Measurements from ENCODE around the gene MED13L.
"Not testable (repeated sequence)": the region's sequence is repeated elsewhere in the genome, so short reads cannot be mapped to it uniquely, and the experiment has no call there.

MED13L gene

DNA sequence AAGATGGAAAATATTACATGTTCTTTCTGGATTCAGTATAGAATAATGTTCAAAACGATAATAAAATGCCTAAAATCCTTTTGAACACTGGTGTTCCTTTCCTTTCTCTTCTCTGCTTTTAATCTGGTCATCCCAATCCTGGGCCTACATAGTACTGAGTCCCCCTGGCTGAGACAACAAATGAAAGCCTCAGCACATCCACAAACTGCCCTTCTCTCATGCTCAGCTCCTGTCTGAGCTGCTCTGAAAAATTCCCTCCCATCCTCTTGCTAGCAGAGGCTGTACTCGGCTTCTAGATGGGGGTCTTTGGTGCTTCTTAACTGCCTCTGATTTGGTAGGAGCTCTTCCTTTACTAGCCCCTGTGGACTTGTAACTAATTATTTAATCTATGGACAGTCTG, 232.3 kb downstream of the MED13L start:
- no peak for DNase-seq

DNA sequence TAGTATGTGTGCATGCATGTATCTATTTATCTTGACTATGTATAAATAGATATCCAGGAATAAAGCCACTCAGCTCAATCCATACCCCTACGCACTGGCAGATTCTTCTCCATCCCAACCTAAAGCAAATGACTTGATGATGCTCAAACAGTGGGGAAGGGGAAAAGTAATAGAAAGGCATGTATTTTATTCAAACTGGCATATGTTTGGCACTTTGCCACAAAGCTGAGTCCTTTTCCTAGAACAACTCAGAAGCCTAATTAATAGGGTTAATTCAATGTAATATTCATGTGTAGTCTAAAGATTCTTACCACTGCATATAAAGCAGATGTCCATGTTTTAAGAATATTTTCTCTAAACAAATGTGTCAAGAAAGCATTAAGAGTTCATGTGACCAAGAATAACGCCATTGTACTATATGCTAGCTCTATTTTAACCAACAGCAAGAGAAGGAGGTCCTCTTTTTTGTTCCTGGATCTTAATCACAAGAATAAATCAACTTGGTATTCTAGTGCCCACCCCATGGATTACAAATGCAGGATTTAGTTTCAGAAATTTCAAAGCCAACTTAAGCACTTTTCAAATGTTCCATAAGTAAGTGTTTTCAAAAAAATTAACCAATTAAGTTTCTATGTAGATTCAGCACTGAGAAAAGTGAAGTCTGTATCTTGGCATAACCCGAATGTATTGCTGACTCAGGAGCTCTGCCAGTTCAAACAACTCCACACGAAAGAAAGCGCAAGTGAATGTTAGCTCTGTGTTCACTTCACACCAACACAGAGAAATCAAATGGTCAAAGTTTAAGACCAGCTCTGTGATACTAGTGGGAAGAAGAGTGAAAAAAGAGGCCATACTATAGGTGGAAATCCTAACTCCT, 233.6 kb downstream of the MED13L start:
- DNase-seq: no peak

DNA sequence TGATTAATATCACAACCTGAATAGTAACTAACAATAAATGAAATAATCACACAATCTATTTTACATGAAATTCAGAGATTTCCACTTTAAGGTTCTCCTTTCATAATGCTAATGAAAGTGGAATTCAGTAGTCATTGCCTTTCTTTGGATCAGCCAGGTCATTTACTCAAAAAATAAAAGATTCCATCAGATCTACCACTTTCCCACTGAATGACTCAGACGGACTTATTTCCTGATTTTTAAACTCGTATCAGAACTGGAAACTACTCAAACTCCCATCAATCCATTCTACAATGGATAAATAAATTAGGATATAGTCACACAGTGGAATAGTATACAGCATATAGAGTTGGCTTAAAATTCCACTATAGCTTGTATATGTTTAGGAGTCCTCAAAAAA, 237.1 kb downstream of the MED13L start:
- no peak for DNase-seq

DNA sequence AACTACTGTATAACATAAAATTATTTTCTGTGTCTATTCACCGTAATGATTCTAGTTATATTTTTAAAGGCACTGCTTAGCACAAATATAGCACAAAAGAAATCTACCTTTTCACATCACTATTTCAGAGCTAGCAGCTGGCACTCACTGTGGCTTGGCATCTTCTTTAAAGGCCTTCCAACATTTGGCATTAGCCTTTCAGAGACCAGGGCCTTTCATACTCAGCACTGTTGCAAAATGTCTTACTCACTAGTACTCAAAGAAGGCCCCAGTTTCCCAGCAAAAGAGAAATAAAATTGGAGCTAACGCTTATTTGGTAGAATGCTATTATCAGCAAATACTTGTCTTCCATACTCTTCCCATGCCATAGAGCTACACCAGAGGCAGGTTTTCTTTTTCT, 238.4 kb downstream of the MED13L start:
- peak in 2 of 14 donors; percentile 14 to 70 for DNase-seq

DNA sequence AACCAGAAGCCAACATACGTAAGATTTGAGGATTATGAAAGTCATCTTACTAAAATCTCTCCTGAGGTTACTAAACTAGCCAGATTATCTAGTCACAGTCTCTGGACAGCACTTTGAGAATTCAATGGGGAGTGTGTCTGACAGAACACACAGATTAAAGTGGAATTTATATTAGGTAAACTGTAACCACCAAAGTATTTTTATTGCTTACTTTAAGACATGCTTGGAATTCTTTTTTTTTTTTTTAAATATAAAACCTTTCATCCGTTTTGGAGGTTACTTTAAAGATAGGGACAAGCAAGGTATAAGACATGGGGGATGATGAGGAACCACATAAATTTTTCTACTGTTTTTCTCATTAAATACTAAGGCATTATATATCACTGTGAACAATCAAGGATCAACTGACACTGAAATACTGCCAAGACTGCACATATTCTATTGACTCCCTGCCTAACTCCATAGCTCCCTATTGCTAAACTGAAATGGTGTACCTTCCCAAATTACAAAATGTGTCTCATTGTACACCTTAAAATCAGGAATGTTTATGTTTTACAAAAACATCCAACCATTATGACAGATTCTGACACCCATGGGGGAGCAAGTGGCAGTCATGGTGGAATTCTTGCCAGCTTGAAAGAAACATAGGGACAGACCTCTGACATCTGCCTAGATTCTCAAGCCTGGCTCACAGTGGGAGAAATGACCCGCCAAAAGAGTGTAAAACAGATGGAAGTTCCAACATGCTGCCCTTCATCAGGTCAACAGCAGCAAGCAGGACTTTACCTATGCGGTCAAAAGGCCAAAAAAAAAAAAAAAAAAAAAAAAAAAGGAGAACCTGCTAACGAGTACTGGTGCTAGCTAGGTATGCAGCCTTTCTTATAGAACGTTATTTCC, 239.3 kb downstream of the MED13L start:
- no peak for DNase-seq

DNA sequence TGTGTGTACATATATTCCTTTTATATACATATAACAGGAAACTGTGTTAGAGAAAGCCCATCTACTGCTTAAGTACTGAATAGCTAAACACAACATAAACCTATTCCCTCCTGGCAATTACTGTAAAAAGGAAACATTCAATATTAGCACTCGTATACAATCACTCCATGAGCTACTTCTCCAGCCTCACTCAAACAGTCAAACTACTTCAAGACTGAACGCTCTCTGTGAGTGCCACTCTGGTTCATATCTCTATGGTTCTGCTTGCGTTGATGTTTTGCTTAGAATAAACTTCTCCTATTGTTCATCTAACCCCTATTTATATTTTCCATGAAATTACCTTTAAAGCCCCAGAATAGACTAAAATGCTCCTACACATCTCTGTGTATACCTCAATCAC, 243.7 kb downstream of the MED13L start:
- no peak for DNase-seq

DNA sequence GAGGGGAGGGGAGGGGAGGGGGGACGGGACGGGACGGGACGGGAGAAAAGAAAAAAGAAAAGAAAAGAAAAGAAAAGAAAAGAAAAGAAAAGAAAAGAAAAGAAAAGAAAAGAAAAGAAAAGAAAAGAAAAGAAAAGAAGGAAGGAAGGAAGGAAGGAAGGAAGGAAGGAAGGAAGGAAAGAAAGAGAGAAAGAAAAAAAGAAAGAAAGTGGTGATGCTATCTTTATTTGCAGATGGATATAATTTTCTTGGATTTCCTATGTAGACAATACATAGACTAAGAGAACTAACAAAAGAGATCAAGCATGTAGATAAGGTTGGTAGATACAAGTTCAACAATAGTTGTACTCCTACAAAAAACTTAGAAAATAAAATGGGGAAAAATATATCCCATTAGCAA, 245.9 kb downstream of the MED13L start:
- DNase-seq: not testable (repeated sequence)

DNA sequence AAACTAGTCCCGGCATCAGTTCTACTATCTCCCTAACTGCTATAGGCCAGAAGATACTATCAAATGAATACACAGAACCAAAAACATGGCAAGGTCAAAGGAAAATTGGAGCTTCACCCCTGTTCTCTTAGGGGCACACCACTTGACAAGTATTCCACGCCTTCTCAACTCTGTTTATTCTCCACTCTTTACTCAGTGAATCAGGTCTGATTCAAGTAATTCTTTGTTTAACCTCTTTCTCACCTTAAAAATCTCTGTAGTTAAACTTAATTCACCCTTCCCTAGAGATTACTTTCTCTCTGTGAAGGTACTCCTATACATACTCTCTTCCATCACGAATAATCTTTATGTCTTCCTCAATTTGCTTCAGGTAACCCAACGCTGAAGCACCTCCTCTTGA, 248.9 kb downstream of the MED13L start:
- no peak for DNase-seq

DNA sequence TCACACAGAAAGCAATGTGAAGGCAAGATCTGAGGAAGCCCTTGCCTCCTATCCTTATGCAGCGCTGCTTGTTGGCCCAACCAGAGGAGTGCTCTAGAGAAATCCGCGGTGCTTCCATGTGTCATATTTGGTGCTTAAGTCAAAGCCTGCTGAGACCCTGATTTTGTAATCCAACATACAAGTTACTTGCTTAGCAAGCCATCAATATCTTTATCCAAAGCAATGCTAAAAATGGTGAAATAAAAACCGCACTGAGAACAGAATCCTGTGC, 250.0 kb downstream of the MED13L start:
- peak in 1 of 14 donors; percentile 76 for DNase-seq

DNA sequence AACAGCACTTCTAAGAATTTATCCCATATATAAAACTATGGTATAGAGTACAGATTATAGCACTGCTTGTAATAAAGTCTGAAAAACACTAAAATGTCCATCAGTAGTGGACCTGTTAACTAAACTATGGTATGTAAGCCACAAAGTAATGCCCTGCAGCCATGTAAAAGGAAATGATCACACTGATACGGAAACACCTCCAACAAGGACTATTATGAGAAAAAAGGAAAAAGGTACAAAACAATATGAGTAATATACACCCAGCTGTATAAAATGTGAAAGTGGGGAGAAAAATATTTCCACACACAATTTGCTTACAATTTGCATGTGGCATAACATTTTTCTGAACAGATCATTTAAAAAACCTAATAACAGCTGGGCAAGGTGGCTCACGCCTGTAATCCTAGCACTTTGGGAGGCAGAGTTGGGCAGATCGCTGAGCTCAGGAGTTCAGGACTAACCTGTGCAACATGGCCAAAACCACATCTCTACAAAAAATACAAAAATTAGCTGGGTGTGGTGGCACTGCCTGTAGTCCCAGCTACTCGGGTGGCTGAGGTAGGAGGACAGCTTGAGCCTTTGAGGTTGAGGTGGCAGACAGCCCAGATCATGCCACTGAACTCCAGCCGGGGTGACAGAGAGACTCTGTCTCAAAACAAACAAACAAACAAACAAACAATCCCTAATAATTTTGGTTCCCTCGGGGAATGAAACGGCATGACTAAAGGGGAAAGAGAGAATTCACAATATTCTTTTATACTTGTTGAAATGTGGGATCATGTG, 250.5 kb downstream of the MED13L start:
- DNase-seq: peak in 1 of 14 donors; percentile 76

DNA sequence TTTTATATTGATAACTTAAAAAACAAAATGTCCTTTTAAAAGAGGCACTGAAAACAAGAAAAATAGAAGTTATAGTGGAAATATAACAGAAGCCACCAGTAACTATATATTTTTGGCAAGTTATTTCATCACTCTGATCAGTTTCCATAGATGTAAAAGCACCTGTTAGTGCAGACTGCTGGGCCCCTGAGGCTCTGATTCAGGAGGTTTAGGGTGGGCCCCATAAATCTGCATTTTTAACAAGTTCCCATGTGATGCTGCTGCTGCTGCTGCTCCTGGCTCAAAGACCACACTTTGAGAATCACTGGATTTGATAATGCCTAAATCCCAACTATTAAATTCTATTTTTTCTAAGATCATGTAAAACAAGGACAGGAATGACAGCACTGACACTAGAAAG, 251.1 kb downstream of the MED13L start:
- DNase-seq: no peak

DNA sequence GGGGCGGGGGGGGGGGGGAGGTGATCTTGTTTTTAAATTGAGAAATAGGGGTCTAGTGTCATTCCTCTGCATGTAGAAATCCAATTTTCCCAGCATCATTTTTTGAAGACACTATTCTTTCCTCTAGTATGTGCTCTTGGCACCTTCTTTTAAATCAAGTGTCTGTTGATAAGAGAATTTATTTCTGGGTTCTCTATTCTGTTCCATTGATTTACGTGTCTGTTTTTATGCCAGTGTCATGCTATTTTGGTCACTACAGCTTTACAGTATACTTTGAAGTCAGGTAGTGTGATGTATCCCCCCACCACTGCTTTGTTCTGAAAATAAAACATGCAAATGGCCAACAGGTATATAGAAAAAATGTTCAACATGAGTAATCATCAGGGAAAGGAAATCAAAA, 252.7 kb downstream of the MED13L start:
- no peak for DNase-seq

DNA sequence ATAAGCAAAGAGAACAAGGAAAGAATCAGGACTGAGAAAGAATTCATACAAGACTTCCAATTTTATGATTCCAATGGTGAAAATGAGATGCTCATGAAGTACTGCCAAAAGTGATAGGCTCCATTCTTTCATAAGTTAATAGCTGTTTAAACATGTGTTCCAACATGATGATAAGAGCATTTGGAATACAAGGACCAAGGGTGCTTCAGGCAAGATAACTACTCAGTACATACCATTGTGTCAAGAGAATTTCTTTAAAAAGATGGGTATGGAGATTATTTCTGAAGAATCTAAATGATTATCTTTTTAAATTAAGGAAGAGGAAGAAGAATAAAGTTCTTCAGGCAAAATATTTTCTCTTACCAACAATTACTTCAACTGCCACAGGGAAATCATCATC, 258.1 kb downstream of the MED13L start:
- no peak for DNase-seq

DNA sequence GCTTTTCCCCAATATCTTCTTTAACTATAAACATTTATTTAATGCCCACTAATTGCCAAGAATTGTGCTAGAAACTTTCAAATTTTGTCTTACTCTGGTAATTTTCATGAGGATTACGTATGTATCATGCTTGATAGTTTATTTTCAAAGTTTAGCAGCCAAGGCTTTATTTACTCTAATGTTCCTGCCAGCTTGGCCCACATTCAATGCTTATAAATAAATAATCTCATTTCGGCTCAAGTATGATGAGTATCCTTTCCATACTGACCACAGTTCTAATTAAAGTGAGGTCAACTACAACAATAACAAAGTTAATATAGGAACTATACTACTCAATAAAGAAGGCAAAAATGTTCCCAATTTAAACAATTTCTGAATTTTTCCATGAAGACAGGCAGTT, 259.2 kb downstream of the MED13L start:
- no peak for DNase-seq

DNA sequence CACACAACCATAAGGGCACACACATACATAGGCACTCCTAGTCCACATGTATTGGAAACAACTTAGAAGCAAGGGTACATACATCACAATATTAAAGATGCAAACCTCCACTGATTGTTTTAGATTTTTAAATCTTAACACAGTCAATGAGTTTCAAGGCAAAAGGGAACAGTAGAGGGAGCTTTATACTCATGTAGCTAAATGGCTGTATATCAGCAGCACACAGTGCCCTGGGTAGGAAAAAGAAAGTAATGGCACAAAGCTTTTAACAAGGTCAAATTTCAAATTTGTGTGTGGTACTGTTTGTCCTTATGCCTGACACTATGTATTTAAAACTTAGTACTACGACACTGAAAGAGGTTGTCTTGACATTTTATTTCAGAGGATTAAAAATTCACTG, 262.0 kb downstream of the MED13L start:
- peak in 1 of 14 donors; percentile 32 for DNase-seq

DNA sequence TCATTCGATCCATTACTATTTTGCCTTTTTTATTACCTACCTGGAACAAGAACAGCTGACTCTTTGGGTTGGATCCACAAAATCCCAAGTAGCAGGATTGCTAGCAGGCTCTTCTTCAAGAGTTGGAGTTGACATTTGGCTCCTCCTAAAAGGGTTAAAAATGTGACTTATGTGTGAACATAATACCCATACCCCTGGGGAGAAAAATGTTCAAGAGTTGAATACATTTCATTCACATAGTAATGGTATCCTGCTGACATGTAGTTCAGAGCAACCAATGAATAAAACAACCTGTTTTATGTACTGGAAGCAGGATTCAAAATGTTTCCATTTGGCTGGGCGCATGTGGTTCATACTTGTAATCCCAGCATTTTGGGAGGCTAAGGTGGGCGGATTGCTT, 264.7 kb downstream of the MED13L start:
- no peak for DNase-seq

DNA sequence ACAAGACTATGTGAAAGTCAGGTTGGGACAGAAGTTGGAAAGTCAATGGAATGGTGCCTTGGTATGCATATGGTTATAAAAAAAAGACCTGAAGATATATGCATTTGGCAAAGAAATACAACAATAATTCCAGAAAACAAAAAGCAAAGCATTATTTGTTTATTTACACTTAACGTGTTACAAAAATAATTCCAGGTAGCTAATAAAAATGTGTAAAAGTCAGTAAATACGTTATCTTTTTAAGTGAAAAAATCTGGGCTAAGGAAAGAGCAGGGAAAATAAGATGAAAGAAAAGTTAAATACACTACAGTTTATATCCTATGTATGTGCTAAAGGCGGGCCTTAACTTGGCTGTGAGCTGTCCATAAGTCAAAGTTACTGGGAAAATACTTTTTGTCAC, 266.3 kb downstream of the MED13L start:
- no peak for DNase-seq

DNA sequence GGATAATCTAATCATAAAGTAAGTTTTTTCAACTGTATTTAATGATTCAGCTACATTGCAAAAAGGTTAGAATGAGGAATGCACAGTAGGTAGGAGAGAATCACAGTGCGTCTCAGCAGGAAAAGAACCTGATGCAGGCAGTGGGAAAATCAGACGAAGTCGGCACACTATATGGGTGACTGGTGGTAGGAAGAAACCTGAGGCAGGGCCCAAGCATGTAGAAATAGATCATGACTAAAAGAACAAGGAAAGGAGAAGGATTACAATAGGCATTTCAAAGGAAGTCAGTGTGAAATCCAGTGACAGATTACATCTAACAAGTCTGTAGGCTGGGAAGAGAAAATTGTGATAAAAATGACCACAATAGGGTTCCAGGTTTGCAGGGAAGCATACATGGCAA, 267.0 kb downstream of the MED13L start:
- no peak for DNase-seq

DNA sequence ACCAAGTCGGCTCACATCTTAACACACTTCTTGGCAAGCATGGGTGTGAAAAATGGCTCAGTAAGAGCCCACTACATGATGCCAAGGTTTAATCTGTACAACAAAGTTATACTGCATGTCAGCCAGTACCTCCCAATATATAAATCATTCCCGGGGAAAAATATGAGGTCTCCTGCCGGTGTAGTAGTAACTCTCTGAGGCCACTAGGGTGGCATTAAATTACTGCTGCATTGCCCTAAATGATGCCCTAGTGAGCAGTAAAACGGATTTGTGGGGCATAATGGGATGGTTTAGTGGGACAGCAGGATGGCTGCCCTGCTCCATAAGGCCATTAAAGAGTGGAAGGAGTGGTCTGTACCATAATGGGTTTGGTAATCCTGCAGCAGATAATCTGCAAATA, 267.7 kb downstream of the MED13L start:
- DNase-seq: no peak

DNA sequence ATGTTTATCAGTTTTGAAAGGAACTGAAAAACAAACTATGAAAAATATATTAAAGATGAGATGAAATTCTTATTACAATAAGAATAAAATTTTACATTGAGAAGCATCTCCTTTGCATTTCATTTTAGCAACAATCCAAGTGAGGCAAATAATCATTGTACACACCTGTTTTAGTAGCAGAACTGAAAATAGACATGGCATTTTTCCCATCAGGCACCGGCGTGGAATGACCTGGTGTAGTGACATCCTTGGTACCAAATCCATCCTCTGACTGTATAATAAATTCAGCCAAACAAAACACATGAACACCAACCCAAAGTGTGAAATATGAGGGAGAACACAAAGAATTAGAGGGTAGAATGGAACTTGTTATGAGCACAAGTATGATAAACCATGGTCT, 271.4 kb downstream of the MED13L start:
- DNase-seq: peak in 1 of 14 donors; percentile 41

DNA sequence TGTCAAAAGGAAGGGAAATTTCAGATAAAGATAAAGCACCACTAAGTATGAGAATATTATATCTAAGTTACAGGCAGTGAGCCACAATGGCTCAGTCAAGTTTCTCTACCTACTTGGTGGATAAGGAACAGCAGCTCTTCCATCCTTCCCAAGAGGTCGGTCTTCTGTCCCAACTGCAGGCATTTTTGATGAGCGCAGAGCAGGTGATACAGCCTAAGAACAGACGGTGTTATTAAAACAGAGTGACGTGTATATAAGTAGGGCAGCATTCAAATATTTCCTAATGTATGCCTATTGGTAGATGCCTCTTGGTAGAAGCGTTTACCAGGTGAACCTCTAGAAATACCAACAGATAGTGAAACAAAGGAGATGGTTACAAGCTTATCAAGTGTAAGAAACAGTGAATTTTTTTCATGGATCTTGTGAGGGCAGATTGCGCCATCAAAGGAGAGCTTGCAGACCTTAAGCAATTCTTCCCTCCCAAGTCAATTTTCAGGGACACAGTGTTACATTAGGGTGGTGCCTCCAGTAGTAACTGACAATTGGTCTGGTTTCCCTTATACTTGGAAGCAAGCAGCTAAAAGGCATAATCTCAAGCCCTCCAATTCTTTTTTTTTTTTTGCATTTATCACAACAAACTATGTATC, 274.5 kb downstream of the MED13L start:
- no peak for DNase-seq

DNA sequence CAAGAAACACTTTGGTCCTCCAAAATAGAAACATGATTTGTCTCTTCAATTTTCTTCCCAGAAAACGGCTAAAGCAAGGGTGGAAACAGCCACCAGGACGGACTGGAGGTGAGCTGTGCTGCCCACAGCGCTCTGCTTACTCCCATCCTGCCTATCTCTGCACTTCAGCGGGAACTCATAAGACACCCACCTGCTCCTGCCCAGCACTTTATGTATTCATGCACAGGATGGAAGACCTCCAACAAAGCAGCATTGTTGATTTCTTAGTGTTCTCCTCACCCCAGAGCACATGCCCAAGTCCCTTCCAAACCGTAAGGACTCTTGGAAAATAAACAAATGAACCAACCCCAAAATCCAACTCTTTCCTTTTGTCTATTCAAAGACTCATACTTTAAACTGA, 277.2 kb downstream of the MED13L start:
- DNase-seq: no peak

DNA sequence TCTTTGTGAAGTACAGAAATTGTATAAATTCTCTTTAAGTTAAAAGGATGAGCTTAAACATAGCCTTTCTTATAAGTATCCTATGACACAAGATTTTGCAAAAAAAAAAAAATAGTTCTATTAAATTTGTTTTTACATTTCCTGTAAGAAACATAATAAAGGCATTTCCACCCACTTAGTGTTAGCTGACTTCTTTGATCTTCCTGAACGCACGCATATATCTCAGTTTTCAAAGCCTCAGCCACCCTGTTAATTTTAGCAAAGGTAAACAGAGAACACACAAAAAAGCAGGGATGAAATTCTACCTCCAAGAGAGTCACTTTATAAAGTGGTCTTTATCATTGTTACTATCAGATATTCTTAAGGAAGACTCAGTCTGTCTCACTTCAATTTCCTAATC, 277.9 kb downstream of the MED13L start:
- DNase-seq: no peak
